ENCODE results near the gene E2F7.
"Not testable (repeated sequence)": the region's sequence is repeated elsewhere in the genome, so short reads cannot be mapped to it uniquely, and the experiment has no call there.

Gene E2F7

DNA sequence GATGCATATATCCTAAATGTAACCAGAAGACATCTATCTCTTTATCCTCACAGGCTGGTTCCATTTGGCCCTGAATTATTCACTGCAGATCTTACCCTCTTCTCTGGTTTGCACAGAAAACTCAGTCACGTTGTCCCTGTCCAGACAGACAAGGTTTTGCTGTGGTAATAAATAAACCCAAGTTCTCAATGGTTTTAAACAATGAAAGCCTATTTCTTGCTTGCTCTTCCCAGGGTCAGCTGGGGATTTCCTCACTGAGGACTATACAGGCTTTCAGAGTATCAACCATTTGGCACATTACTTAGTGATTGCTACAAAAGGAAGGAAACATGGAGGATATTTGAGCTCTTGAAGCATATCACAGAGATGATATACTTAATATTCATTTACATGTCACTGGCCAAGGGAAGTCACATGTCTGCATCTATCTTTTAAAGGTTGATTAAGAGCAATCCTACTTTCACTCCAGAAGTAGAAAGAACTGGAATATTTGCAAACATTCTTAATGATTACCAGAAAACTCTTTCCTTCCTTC, 24.4 kb upstream of the E2F7 start:
- Histone ChIP-seq H3K36me3 (ENCODE audit: insufficient read depth, low read length) (no peaks in the 10 kb centered on the region), H3K27me3 (ENCODE audit: control insufficient read depth in 1 of 2, insufficient read depth in 2 of 2, low read length in 2 of 2) (no peaks in the 10 kb centered on the region), H3K4me1 (ENCODE audit: insufficient read depth, low read length) (no peaks in the 10 kb centered on the region), H3K4me3 (ENCODE audit: low read depth in 1 of 2, low read length in 2 of 2) (no peak overlapping the region), H3K27ac (ENCODE audit: low read depth, low read length) (no peak overlapping the region), H3K9me3 (ENCODE audit: low read length) (no peaks in the 10 kb centered on the region), H3K9ac (ENCODE audit: low read length) (no peak overlapping the region)

DNA sequence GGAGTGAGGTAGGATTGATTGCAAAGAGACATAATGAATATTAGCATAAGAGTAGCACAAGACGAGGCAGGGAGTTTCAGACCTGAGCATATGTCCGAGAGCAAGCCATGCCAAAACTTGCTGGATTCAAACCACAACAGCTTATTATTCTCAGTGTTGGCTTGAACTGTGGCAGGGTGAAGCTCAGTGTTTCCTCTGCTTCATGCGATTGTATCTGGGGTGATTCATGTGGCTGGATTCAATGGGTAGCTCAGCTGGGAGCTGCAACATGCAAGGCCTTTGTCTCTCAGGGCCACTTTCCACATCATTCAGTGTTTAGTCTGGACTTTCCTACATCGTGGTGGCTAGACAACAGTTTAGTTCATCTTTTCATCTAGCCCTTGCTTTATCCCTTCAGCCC, 22.1 kb upstream of the E2F7 start:
- H3K27ac ChIP-seq (ENCODE audit: low read depth, low read length), result no peak overlapping the region
- H3K36me3 ChIP-seq (ENCODE audit: insufficient read depth, low read length), result no peaks in the 10 kb centered on the region
- H3K9ac ChIP-seq (ENCODE audit: low read length), result no peak overlapping the region
- no peaks in the 10 kb centered on the region for H3K9me3 ChIP-seq (ENCODE audit: low read length)
- H3K27me3 ChIP-seq (ENCODE audit: control insufficient read depth in 1 of 2, insufficient read depth in 2 of 2, low read length in 2 of 2), result no peaks in the 10 kb centered on the region
- no peak overlapping the region for H3K4me3 ChIP-seq (ENCODE audit: low read depth in 1 of 2, low read length in 2 of 2)
- H3K4me1 ChIP-seq (ENCODE audit: insufficient read depth, low read length), result no peaks in the 10 kb centered on the region

DNA sequence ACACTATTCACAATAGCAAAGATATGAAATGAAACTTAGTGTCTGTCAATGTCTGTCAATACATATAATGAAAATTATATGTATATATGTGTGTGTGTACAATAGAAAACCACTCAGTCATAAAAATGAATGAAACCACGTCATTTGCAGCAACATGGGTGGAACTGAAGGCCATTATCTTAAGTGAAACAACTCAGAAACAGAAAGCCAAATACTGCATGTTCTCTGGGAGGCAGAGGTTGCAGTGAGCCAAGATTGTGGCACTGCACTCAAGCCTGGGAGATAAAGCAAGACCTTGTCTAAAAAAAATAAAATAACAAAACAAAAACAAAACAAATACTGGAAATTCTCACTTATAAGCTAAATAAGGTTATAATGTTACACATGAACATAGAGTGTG, 16.7 kb upstream of the E2F7 start:
- no peak overlapping the region for H3K4me3 ChIP-seq (ENCODE audit: low read depth in 1 of 2, low read length in 2 of 2)
- no peaks in the 10 kb centered on the region for H3K9me3 ChIP-seq (ENCODE audit: low read length)
- no peaks in the 10 kb centered on the region for H3K4me1 ChIP-seq (ENCODE audit: insufficient read depth, low read length)
- H3K27ac ChIP-seq (ENCODE audit: low read depth, low read length), result no peak overlapping the region
- no peaks in the 10 kb centered on the region for H3K27me3 ChIP-seq (ENCODE audit: control insufficient read depth in 1 of 2, insufficient read depth in 2 of 2, low read length in 2 of 2)
- no peaks in the 10 kb centered on the region for H3K36me3 ChIP-seq (ENCODE audit: insufficient read depth, low read length)
- no peak overlapping the region for H3K9ac ChIP-seq (ENCODE audit: low read length)

DNA sequence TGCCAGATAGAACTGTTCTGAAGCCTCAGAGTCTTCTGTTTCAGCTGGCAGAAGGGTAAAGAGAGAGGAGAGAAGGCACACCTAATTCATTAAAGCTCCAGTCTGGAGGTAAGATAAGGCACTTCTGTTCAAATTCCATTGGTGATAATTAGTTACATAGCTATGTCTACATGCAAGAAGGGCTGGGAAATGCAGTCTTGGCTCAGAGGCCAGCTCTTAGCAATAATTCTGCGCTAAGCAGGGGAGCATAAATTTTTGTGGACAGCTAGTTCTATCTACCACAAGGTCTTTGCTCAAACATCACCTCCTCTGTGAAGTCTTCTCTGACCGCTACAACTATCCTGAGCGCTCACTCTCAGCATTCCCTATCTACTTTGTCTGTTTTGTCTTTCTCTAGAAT, 14.3 kb upstream of the E2F7 start:
- Histone ChIP-seq H3K36me3 (ENCODE audit: insufficient read depth, low read length) (no peaks in the 10 kb centered on the region), H3K4me3 (ENCODE audit: low read depth in 1 of 2, low read length in 2 of 2) (no peak overlapping the region), H3K27me3 (ENCODE audit: control insufficient read depth in 1 of 2, insufficient read depth in 2 of 2, low read length in 2 of 2) (no peaks in the 10 kb centered on the region), H3K9me3 (ENCODE audit: low read length) (no peaks in the 10 kb centered on the region), H3K27ac (ENCODE audit: low read depth, low read length) (no peak overlapping the region), H3K4me1 (ENCODE audit: insufficient read depth, low read length) (no peaks in the 10 kb centered on the region), H3K9ac (ENCODE audit: low read length) (no peak overlapping the region)

DNA sequence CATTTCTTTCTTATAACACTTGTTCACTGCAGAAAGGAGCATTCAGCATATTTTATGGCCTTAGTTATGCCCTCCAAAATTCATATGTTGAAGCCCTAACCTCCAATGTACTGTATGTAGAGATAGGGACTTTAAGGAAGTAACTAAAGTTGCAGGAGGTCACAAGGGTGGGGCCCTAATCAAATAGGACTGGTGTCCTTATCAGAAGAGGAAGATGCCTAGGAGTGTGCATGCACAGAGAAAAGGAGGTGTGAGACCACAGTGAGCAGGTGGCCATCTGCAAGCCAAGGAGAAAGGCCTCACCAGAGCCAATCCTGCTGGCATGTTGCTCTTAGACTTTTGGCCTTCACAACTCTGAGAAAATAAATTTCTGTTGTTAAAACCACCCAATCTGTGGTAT, 12.9 kb upstream of the E2F7 start:
- H3K4me1 ChIP-seq (ENCODE audit: insufficient read depth, low read length), result no peaks in the 10 kb centered on the region

DNA sequence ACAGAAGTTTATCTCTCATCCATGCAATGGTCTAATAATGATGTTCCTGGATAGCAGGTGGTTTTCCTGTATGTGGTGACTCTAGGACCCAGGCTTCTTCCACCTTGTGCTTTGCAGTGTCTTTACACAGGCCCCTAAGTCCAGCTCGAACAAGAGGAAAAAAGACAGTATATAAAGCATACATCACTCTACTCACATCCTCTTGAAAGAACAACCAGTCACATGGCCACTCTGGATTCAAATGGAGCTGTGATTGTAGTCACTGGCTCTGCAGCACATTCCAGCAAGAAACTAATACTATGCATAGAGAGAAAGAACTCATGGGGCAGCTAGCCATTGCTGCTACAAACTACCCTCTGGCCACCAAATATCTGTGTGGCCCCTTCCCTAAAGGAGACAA, 11.5 kb upstream of the E2F7 start:
- no peaks in the 10 kb centered on the region for H3K9me3 ChIP-seq (ENCODE audit: low read length)
- H3K27me3 ChIP-seq (ENCODE audit: control insufficient read depth in 1 of 2, insufficient read depth in 2 of 2, low read length in 2 of 2), result no peaks in the 10 kb centered on the region
- H3K36me3 ChIP-seq (ENCODE audit: insufficient read depth, low read length), result no peaks in the 10 kb centered on the region
- H3K27ac ChIP-seq (ENCODE audit: low read depth, low read length), result no peak overlapping the region
- H3K4me3 ChIP-seq (ENCODE audit: low read depth in 1 of 2, low read length in 2 of 2), result no peak overlapping the region
- no peaks in the 10 kb centered on the region for H3K4me1 ChIP-seq (ENCODE audit: insufficient read depth, low read length)
- no peak overlapping the region for H3K9ac ChIP-seq (ENCODE audit: low read length)

More for the DNA sequence above, 12.9 kb upstream of the E2F7 start:
- Histone ChIP-seq H3K9me3 (ENCODE audit: low read length) (no peaks in the 10 kb centered on the region), H3K27ac (ENCODE audit: low read depth, low read length) (no peak overlapping the region), H3K36me3 (ENCODE audit: insufficient read depth, low read length) (no peaks in the 10 kb centered on the region), H3K9ac (ENCODE audit: low read length) (no peak overlapping the region), H3K4me3 (ENCODE audit: low read depth in 1 of 2, low read length in 2 of 2) (no peak overlapping the region), H3K27me3 (ENCODE audit: control insufficient read depth in 1 of 2, insufficient read depth in 2 of 2, low read length in 2 of 2) (no peaks in the 10 kb centered on the region)

DNA sequence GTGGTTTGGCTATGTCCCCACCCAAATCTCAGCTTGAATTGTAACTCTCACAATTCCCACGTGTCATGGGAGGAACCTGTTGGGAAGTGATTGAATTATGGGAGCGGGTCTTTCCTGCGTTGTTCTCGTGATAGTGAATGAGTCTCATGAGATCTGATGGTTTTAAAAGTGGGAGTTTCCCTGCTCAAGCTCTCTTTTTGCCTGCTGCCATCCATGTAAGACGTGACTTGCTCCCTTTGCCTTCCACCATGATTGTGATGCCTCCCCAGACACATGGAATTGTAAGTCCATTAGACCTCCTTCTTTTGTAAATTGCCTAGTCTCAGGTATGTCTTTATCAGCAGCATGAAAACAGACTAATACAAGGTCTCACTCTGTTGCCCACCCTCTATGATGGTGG, 8.5 kb upstream of the E2F7 start:
- not testable (repeated sequence) for H3K9me3 ChIP-seq (ENCODE audit: low read length); H3K27ac ChIP-seq (ENCODE audit: low read depth, low read length); H3K4me3 ChIP-seq (ENCODE audit: low read depth in 1 of 2, low read length in 2 of 2); H3K36me3 ChIP-seq (ENCODE audit: insufficient read depth, low read length); H3K9ac ChIP-seq (ENCODE audit: low read length); H3K27me3 ChIP-seq (ENCODE audit: control insufficient read depth in 1 of 2, insufficient read depth in 2 of 2, low read length in 2 of 2); H3K4me1 ChIP-seq (ENCODE audit: insufficient read depth, low read length)

DNA sequence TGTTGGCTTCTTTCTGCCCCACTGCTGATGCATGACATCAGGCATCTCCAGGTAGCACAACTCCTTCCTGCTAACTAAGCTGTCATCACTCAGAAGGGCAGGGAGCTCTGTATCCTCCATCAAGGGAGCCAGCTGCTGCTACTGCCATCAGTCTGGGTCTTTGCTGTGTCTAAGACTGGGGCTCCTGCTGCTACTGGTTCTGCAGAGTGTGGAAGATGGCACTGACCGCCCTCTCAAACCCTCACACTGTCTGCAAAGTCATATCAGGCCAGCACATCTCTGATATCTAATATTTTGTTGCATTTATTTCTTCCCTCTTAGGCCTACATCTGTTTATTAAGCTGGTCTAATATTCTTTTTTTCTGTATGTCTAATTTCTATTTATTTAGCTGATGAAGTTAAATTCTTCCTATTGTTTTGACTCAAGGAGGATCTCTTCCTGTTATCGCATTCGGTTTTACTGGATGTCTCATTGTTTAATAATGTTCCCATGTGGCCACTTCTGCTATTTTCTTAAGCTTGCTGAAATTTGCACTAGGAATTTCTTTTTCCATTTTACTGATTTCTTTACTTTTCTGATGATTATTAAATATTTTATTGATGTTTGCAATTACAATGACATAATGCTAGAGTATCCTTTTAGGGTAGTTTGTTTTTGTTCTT, 7.6 kb upstream of the E2F7 start:
- no peak overlapping the region for H3K4me3 ChIP-seq (ENCODE audit: low read depth in 1 of 2, low read length in 2 of 2)
- H3K9me3 ChIP-seq (ENCODE audit: low read length), result no peaks in the 10 kb centered on the region
- H3K27me3 ChIP-seq (ENCODE audit: control insufficient read depth in 1 of 2, insufficient read depth in 2 of 2, low read length in 2 of 2), result no peaks in the 10 kb centered on the region
- no peak overlapping the region for H3K27ac ChIP-seq (ENCODE audit: low read depth, low read length)
- H3K4me1 ChIP-seq (ENCODE audit: insufficient read depth, low read length), result no peaks in the 10 kb centered on the region
- H3K36me3 ChIP-seq (ENCODE audit: insufficient read depth, low read length), result no peaks in the 10 kb centered on the region
- no peak overlapping the region for H3K9ac ChIP-seq (ENCODE audit: low read length)

DNA sequence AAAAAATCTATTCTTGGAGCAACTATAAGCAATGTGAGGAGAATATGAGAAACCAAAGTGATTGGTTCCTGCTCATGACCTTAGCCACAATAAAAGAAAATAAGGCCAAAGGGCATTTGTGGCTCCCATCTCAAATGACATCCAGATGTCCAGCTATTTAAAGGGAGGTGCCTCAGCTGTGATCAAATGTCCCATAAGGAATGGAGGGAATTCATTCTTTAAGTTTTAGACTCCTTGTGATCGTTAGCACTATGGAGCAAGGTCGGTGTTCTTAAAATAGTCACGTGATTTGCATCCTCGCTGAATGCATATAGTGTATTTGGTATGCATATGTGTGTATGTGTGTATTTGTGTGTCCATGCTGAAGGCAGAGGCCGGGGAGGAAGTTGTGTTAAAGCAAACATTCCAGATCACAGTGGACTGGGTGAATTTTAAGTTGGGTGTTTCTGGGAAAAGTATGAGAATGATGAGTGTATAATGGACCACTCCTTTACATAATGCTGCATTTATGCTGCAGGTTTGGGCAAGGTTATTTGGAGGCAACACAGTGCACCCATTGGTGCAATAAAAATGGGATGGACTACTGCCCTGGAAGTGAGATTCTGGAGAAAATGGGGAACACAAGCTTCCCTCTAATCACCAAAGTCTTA, 5.6 kb upstream of the E2F7 start:
- no peak overlapping the region for H3K9ac ChIP-seq (ENCODE audit: low read length)
- no peaks in the 10 kb centered on the region for H3K27me3 ChIP-seq (ENCODE audit: control insufficient read depth in 1 of 2, insufficient read depth in 2 of 2, low read length in 2 of 2)
- H3K27ac ChIP-seq (ENCODE audit: low read depth, low read length), result no peak overlapping the region
- H3K4me3 ChIP-seq (ENCODE audit: low read depth in 1 of 2, low read length in 2 of 2), result no peak overlapping the region
- H3K4me1 ChIP-seq (ENCODE audit: insufficient read depth, low read length), result no peaks in the 10 kb centered on the region
- H3K36me3 ChIP-seq (ENCODE audit: insufficient read depth, low read length), result no peaks in the 10 kb centered on the region
- no peaks in the 10 kb centered on the region for H3K9me3 ChIP-seq (ENCODE audit: low read length)

DNA sequence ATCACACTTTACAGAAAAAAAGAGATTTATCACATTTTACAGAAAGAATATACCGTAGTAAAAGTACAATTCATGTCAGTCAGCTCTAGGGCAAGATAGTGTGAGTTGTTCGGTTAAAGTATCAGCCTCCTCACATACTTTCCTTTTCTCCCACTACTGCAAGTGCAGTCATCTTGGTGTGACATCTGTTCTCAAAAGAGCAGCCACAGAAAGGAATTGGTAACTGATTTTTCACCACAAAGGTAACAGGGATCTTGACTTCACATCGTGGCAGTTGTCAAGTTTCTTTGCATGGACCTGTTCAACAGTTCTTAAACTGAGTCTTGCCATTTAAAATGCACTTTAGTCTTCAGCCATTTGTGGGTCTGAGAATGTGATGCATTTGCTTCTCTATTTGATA, 5.0 kb upstream of the E2F7 start:
- no peaks in the 10 kb centered on the region for H3K36me3 ChIP-seq (ENCODE audit: insufficient read depth, low read length)
- H3K9ac ChIP-seq (ENCODE audit: low read length), result no peak overlapping the region
- H3K4me3 ChIP-seq (ENCODE audit: low read depth in 1 of 2, low read length in 2 of 2), result no peak overlapping the region
- H3K27me3 ChIP-seq (ENCODE audit: control insufficient read depth in 1 of 2, insufficient read depth in 2 of 2, low read length in 2 of 2), result no peaks in the 10 kb centered on the region
- no peak overlapping the region for H3K27ac ChIP-seq (ENCODE audit: low read depth, low read length)
- H3K4me1 ChIP-seq (ENCODE audit: insufficient read depth, low read length), result no peaks in the 10 kb centered on the region
- H3K9me3 ChIP-seq (ENCODE audit: low read length), result no peaks in the 10 kb centered on the region

DNA sequence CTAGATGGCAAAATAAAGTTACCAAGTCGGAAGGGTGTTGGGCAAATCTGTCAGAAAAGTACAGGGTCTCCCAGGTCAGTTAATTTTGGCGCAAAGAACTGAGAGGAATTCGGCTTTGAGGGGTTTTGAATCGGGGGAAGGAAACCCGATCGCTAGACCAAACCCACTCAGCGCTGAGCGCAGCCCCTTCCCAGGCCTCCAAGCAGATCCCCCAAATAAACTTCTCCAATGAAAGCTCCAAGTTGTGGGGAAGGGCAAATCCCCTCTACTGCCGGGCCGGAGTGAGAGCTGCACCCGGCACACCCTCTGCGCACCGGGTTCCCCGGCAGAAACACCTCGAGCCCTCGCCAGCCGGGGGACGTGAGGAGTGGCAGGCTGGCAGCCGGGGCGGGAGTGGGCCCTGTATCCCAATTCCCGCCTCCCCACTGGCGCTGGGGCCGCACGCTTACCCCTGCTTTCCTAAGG, 441 bp downstream of the E2F7 start:
- H3K36me3 ChIP-seq (ENCODE audit: insufficient read depth, low read length), result no peaks in the 10 kb centered on the region
- H3K4me1 ChIP-seq (ENCODE audit: insufficient read depth, low read length), result peaks cover 6% of the 10 kb centered on the region
- H3K4me3 ChIP-seq (ENCODE audit: low read depth in 1 of 2, low read length in 2 of 2), result peak overlapping the region; percentile 64 to 87
- peaks cover 7 to 13% of the 10 kb centered on the region in 2 donors for H3K27me3 ChIP-seq (ENCODE audit: control insufficient read depth in 1 of 2, insufficient read depth in 2 of 2, low read length in 2 of 2)
- no peaks in the 10 kb centered on the region for H3K9me3 ChIP-seq (ENCODE audit: low read length)
- no peak overlapping the region for H3K9ac ChIP-seq (ENCODE audit: low read length)
- no peak overlapping the region for H3K27ac ChIP-seq (ENCODE audit: low read depth, low read length)
